GM18873 (cell line): Measurements from ENCODE around the gene CFAP20DC.
"Not testable (repeated sequence)": the region's sequence is repeated elsewhere in the genome, so short reads cannot be mapped to it uniquely, and the experiment has no call there.

Experiments
- ATAC-seq: cut with Tn5 transposase; IDR thresholded peaks from one replicate; pipeline ENCODE4 v1.9.1; 2021; ENCODE audit warnings: mild to moderate bottlenecking, moderate library complexity, moderate number of reproducible peaks; ENCODE audit not compliant: unreplicated experiment, low FRiP score

The CFAP20DC gene

GRCh38 chr3:58707390-58707930, 342.4 kb downstream of the CFAP20DC start:
- ATAC-seq, result no peak

GRCh38 chr3:58706395-58707167, 343.2 kb downstream of the CFAP20DC start:
- no peak for ATAC-seq

- no peak for ATAC-seq
These were observed 345.1 kb downstream of the CFAP20DC start for GRCh38 chr3:58704745-58705144.

GRCh38 chr3:58704304-58704703, 345.5 kb downstream of the CFAP20DC start:
- ATAC-seq, result not testable (repeated sequence)

- ATAC-seq, result no peak
These were observed 351.6 kb downstream of the CFAP20DC start for GRCh38 chr3:58698246-58698645.

GRCh38 chr3:58697561-58697960, 352.3 kb downstream of the CFAP20DC start:
- peak; percentile 72 for ATAC-seq

GRCh38 chr3:58696813-58697212, 353.0 kb downstream of the CFAP20DC start:
- ATAC-seq, result not testable (repeated sequence)

GRCh38 chr3:58696093-58696492, 353.7 kb downstream of the CFAP20DC start:
- ATAC-seq, result no peak

- not testable (repeated sequence) for ATAC-seq
These were observed 354.5 kb downstream of the CFAP20DC start for GRCh38 chr3:58695284-58695683.

GRCh38 chr3:58693940-58694850, 355.6 kb downstream of the CFAP20DC start:
- peak; percentile 55 for ATAC-seq

GRCh38 chr3:58692484-58692883, 357.3 kb downstream of the CFAP20DC start:
- ATAC-seq, result no peak
